KMS-11 (cell line): ENCODE results near the gene ABTB2.

ENCODE experiments used
- H2AFZ ChIP-seq: fragments of 200-600 bp; sonication (generic); 2 replicates; pipeline ENCODE4 v1.6.1; 2016; ENCODE audit warnings: antibody characterized with exemption, mixed run types, low read depth
- H3K27ac ChIP-seq: fragments of 200-600 bp; sonication (generic); 2 replicates; pipeline ENCODE4 v1.6.1; 2016; ENCODE audit warnings: mild to moderate bottlenecking, mixed run types
- H3K27me3 ChIP-seq: fragments of 200-600 bp; sonication (generic); 2 replicates; pipeline ENCODE4 v1.6.1; 2017; ENCODE audit warnings: mild to moderate bottlenecking, low read depth, mixed run types, moderate library complexity; ENCODE audit not compliant: insufficient read depth
- H3K36me3 ChIP-seq: fragments of 200-600 bp; sonication (generic); 2 replicates; pipeline ENCODE4 v1.6.1; 2017; ENCODE audit warnings: mild to moderate bottlenecking, mixed run types; ENCODE audit not compliant: insufficient read depth
- H3K4me1 ChIP-seq: fragments of 200-600 bp; sonication (generic); 2 replicates; pipeline ENCODE4 v1.6.1; 2016; ENCODE audit warnings: mild to moderate bottlenecking, low read depth, mixed run types; ENCODE audit not compliant: poor library complexity, severe bottlenecking
- H3K4me2 ChIP-seq: fragments of 200-600 bp; sonication (generic); 2 replicates; pipeline ENCODE4 v1.7.0; 2016; ENCODE audit warnings: mild to moderate bottlenecking, mixed run types
- H3K4me3 ChIP-seq: fragments of 200-600 bp; sonication (generic); IDR thresholded peaks from 2 replicates; pipeline ENCODE4 v1.6.1; 2017; ENCODE audit warnings: low read depth, low read length, mixed read lengths; ENCODE audit not compliant: insufficient read depth
- H3K79me2 ChIP-seq: fragments of 200-600 bp; sonication (generic); 2 replicates; pipeline ENCODE4 v1.6.1; 2016; ENCODE audit warnings: low read depth, mixed run types; ENCODE audit not compliant: insufficient read depth
- H3K9ac ChIP-seq: fragments of 200-600 bp; sonication (generic); 2 replicates; pipeline ENCODE4 v1.6.1; 2016; ENCODE audit warnings: mild to moderate bottlenecking, mixed run types
- H4K20me1 ChIP-seq: fragments of 200-600 bp; sonication (generic); 2 replicates; pipeline ENCODE4 v1.6.1; 2016; ENCODE audit warnings: mild to moderate bottlenecking, mixed run types; ENCODE audit not compliant: insufficient read depth
- TF ChIP-seq, protein P1 (sequence below): fragments of 200-600 bp; sonication (generic); conservative IDR thresholded peaks from 2 replicates; pipeline ENCODE4 v1.6.1; 2017; ENCODE audit warnings: low read depth, mild to moderate bottlenecking, antibody characterized with exemption, low read length, moderate library complexity, mixed read lengths

The ABTB2 gene

GRCh38 chr11:34333787-34334186 lies 24.0 kb downstream of the ABTB2 start:
- Histone ChIP-seq H3K4me2 (no peak overlapping the region), H3K36me3 (no peaks in the 10 kb centered on the region), H3K27me3 (no peaks in the 10 kb centered on the region), H4K20me1 (no peaks in the 10 kb centered on the region), H2AFZ (no peak overlapping the region), H3K79me2 (no peaks in the 10 kb centered on the region), H3K9ac (no peak overlapping the region), H3K27ac (no peak overlapping the region), H3K4me3 (no peak overlapping the region), H3K4me1 (no peaks in the 10 kb centered on the region)
- TF ChIP-seq, protein P1, sequence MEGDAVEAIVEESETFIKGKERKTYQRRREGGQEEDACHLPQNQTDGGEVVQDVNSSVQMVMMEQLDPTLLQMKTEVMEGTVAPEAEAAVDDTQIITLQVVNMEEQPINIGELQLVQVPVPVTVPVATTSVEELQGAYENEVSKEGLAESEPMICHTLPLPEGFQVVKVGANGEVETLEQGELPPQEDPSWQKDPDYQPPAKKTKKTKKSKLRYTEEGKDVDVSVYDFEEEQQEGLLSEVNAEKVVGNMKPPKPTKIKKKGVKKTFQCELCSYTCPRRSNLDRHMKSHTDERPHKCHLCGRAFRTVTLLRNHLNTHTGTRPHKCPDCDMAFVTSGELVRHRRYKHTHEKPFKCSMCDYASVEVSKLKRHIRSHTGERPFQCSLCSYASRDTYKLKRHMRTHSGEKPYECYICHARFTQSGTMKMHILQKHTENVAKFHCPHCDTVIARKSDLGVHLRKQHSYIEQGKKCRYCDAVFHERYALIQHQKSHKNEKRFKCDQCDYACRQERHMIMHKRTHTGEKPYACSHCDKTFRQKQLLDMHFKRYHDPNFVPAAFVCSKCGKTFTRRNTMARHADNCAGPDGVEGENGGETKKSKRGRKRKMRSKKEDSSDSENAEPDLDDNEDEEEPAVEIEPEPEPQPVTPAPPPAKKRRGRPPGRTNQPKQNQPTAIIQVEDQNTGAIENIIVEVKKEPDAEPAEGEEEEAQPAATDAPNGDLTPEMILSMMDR, result no peak

GRCh38 chr11:34332524-34332923 lies 25.3 kb downstream of the ABTB2 start:
- H3K4me1 ChIP-seq, result no peaks in the 10 kb centered on the region
- no peaks in the 10 kb centered on the region for H3K79me2 ChIP-seq
- no peak overlapping the region for H3K9ac ChIP-seq
- H4K20me1 ChIP-seq, result no peaks in the 10 kb centered on the region
- no peak overlapping the region for H3K4me3 ChIP-seq
- no peak overlapping the region for H2AFZ ChIP-seq
- H3K36me3 ChIP-seq, result no peaks in the 10 kb centered on the region
- H3K27me3 ChIP-seq, result no peaks in the 10 kb centered on the region
- H3K4me2 ChIP-seq, result no peak overlapping the region
- TF ChIP-seq, protein P1, result no peak
- no peak overlapping the region for H3K27ac ChIP-seq

- H3K9ac ChIP-seq, result no peak overlapping the region
- H3K4me3 ChIP-seq, result no peak overlapping the region
- H3K27me3 ChIP-seq, result no peaks in the 10 kb centered on the region
- H3K4me1 ChIP-seq, result no peaks in the 10 kb centered on the region
- H2AFZ ChIP-seq, result no peak overlapping the region
- H3K79me2 ChIP-seq, result no peaks in the 10 kb centered on the region
- no peak overlapping the region for H3K27ac ChIP-seq
- H3K4me2 ChIP-seq, result no peak overlapping the region
- TF ChIP-seq, protein P1, result no peak
- no peaks in the 10 kb centered on the region for H4K20me1 ChIP-seq
- H3K36me3 ChIP-seq, result no peaks in the 10 kb centered on the region
Measured at GRCh38 chr11:34331736-34332135, 26.1 kb downstream of the ABTB2 start.

DNA sequence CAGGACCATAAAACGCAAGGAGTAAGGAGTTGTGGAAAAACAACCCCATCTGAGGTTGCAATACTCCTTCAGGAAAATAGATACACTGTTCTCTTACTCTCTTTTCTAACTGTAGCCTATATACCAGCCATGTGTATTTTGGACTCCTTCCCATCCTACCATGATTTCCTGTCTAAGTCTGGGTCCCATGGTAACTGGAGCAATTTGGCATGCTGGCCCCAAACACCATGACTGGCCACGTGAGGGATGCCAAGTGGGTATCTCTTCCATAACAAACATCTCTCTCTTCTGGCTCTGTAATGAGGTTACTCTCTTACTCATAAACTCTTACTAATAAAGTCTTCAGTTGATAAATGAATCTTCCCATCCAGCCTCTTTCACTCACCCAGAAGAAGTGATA lies 26.5 kb downstream of the ABTB2 start:
- no peak overlapping the region for H3K4me2 ChIP-seq

More for the DNA sequence above, 26.5 kb downstream of the ABTB2 start:
- H3K36me3 ChIP-seq, result no peaks in the 10 kb centered on the region
- H3K4me3 ChIP-seq, result no peak overlapping the region
- TF ChIP-seq, protein P1, result no peak
- no peaks in the 10 kb centered on the region for H3K27me3 ChIP-seq
- H3K79me2 ChIP-seq, result no peaks in the 10 kb centered on the region
- no peak overlapping the region for H3K27ac ChIP-seq
- no peak overlapping the region for H3K9ac ChIP-seq
- H3K4me1 ChIP-seq, result no peaks in the 10 kb centered on the region
- H2AFZ ChIP-seq, result no peak overlapping the region
- H4K20me1 ChIP-seq, result no peaks in the 10 kb centered on the region
